IPS-20b (cell line): Measurements from ENCODE around the gene PTPN2.
"Not testable (repeated sequence)": the region's sequence is repeated elsewhere in the genome, so short reads cannot be mapped to it uniquely, and the experiment has no call there.

ENCODE experiments used
- H3K27ac ChIP-seq: one replicate; pipeline ENCODE4 v1.5.1; 2013; ENCODE audit warnings: low read length
- H3K27me3 ChIP-seq: 2 replicates; pipeline ENCODE4 v1.6.1; 2013; ENCODE audit warnings: mild to moderate bottlenecking, low read length, inconsistent platforms; ENCODE audit not compliant: insufficient read depth
- H3K36me3 ChIP-seq: 2 replicates; pipeline ENCODE4 v1.6.1; 2013; ENCODE audit warnings: low read depth, mild to moderate bottlenecking, inconsistent platforms, low read length, moderate library complexity; ENCODE audit not compliant: insufficient read depth
- H3K4me1 ChIP-seq: 2 replicates; pipeline ENCODE4 v1.6.1; 2013; ENCODE audit warnings: mild to moderate bottlenecking, control low read depth, inconsistent platforms, low read length, moderate library complexity; ENCODE audit not compliant: insufficient read depth
- H3K4me3 ChIP-seq: 2 replicates; pipeline ENCODE4 v1.5.1; 2013; ENCODE audit warnings: mild to moderate bottlenecking, low read length, inconsistent platforms
- H3K9ac ChIP-seq: 2 replicates; pipeline ENCODE4 v1.6.1; 2013; ENCODE audit warnings: low read depth, mild to moderate bottlenecking, inconsistent platforms, low read length, moderate library complexity
- H3K9me3 ChIP-seq: 2 replicates; pipeline ENCODE4 v1.6.1; 2013; ENCODE audit warnings: mild to moderate bottlenecking, low read depth, low read length, inconsistent platforms; ENCODE audit not compliant: insufficient read depth

The PTPN2 gene

GRCh38 chr18:12768625-12769024 lies 115.4 kb downstream of the PTPN2 start:
- no peaks in the 10 kb centered on the region for H3K9me3 ChIP-seq

DNA sequence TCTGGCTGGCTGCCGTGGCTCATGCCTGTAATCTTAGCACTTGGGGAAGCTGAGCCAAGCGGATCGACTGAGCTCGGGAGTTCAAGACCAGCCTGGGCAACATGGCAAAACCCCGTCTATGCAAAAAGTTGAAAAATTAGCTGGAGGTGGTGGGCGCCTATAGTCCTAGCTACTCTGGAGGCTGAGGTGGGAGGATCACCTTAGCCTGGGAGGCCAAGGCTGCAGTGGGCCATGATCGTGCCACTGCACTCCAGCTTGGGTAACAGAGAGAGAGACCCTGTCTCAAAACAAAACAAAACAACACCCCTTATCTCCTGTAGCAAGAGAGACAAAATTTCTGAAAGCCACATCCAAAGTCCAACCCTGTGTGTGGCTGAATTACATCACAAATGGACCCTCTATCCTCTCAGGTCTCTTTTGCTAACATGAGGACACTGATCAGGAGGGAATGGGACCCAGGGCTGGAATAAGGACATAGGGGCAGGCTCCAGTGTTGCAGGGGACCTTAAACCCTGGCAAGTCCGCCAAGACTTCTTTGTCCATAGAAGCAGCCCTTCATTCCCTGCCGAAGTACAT lies 116.4 kb downstream of the PTPN2 start:
- Histone ChIP-seq H3K36me3 (no peaks in the 10 kb centered on the region), H3K27me3 (no peaks in the 10 kb centered on the region), H3K9me3 (no peaks in the 10 kb centered on the region), H3K4me1 (peaks cover 4% of the 10 kb centered on the region; the same call in 1 of the 2 replicates), H3K27ac (no peak overlapping the region), H3K9ac (no peak overlapping the region), H3K4me3 (no peak overlapping the region)

More at GRCh38 chr18:12768625-12769024, 115.4 kb downstream of the PTPN2 start:
- peaks cover 4% of the 10 kb centered on the region; the same call in 1 of the 2 replicates for H3K4me1 ChIP-seq
- H3K27ac ChIP-seq = no peak overlapping the region
- no peak overlapping the region for H3K4me3 ChIP-seq
- no peaks in the 10 kb centered on the region for H3K36me3 ChIP-seq
- H3K9ac ChIP-seq = no peak overlapping the region
- H3K27me3 ChIP-seq = no peaks in the 10 kb centered on the region

DNA sequence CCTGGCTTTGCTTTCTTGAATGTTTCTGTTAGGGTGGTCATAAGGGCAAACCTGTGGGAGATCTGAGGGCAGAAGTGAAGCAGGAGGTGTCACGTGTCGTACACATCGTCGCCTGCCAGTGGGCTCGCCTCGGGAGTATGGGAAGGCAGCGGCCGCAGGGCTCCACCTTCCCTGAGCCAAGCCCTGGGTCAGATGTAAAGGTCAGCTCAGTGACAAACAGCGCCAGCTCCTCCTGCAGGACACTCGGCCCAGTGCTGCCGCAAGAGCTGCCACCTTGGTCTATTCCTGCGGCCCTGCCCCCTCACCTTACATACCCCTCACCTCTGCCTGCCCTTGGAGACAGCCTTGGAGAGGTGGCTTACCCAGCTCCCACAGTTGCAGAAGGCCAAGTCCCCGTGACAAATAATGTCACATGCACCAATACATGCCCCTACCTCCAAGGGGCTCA lies 117.0 kb downstream of the PTPN2 start:
- peaks cover 4% of the 10 kb centered on the region; the same call in 1 of the 2 replicates for H3K4me1 ChIP-seq
- no peak overlapping the region for H3K27ac ChIP-seq
- no peaks in the 10 kb centered on the region for H3K27me3 ChIP-seq
- H3K4me3 ChIP-seq = no peak overlapping the region
- no peak overlapping the region for H3K9ac ChIP-seq
- H3K36me3 ChIP-seq = no peaks in the 10 kb centered on the region
- no peaks in the 10 kb centered on the region for H3K9me3 ChIP-seq

DNA sequence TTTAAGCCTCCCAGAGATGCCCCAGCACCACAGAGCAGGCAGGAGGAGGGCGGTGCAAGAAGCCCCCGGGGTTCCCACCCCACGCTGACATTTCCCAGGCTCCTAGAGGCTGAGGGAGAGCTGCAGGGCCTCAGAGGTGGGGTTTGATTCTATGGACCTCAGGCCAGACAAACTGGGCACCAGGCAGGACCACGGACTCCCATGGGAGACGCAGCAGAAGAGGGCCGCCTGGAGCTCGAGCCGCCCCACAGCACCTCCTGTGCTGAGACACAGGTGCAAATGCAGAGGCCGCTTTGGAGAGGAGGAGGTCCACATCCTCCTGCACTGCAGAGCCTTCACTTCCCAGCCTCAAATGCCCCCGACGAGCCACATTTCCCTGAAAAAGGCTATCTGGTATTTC lies 118.5 kb downstream of the PTPN2 start:
- H3K36me3 ChIP-seq = no peaks in the 10 kb centered on the region
- H3K27ac ChIP-seq = no peak overlapping the region
- peaks cover 4% of the 10 kb centered on the region; the same call in 1 of the 2 replicates for H3K4me1 ChIP-seq
- no peaks in the 10 kb centered on the region for H3K27me3 ChIP-seq
- no peaks in the 10 kb centered on the region for H3K9me3 ChIP-seq
- H3K9ac ChIP-seq = no peak overlapping the region
- H3K4me3 ChIP-seq = no peak overlapping the region

- H3K36me3 ChIP-seq = no peaks in the 10 kb centered on the region
- H3K4me1 ChIP-seq = peaks cover 4% of the 10 kb centered on the region; the same call in 1 of the 2 replicates
- H3K27ac ChIP-seq = no peak overlapping the region
- no peaks in the 10 kb centered on the region for H3K27me3 ChIP-seq
- H3K9me3 ChIP-seq = no peaks in the 10 kb centered on the region
- no peak overlapping the region for H3K4me3 ChIP-seq
- no peak overlapping the region for H3K9ac ChIP-seq
These were observed 118.9 kb downstream of the PTPN2 start for GRCh38 chr18:12765126-12765525.

DNA sequence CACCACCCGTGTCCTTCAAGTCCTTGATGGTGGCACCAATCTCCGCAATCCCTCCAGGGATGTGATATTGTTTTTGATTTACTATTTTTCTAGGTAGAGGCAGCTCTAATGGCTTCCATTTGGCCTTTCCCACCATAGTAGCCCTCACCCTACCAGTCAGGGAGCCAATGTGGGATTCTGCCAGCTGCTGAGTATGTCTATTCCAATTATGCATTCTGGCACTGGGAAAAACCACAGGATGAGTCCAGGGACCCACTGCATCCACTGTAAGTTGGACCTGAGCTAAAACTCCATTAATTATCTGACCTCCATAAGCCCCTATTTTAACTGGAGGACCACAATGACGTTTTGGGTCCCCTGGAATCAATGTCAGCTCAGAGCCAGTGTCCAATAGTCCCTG lies 125.5 kb downstream of the PTPN2 start:
- H3K27me3 ChIP-seq, H3K4me3 ChIP-seq, H3K36me3 ChIP-seq, H3K27ac ChIP-seq, H3K9ac ChIP-seq, H3K9me3 ChIP-seq, H3K4me1 ChIP-seq: not testable (repeated sequence)

GRCh38 chr18:12756619-12757239 lies 127.3 kb downstream of the PTPN2 start:
- not testable (repeated sequence) for H3K4me1 ChIP-seq, H3K27ac ChIP-seq, H3K9ac ChIP-seq, H3K9me3 ChIP-seq, H3K36me3 ChIP-seq, H3K27me3 ChIP-seq, H3K4me3 ChIP-seq

GRCh38 chr18:12755606-12756005 lies 128.4 kb downstream of the PTPN2 start:
- not testable (repeated sequence) for H3K36me3 ChIP-seq, H3K27ac ChIP-seq, H3K4me3 ChIP-seq, H3K9me3 ChIP-seq, H3K27me3 ChIP-seq, H3K9ac ChIP-seq, H3K4me1 ChIP-seq

DNA sequence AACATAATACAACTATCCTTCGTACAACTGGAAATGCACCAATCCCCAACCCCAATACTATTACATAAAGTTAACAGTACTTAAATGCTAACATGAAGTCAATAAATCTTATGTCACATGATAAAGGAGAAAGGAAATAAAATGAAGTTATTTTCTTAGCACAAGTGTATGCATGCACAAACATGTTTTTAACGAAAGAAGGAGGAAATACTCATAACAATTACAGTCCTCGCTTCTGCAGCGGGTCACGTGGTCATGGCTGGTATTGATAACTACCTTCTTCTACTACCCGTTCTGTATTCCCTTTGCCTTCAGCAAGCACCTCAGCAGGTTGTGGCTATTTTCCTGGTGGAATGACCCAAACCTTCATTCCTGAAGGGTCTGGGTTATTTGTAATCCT lies 129.5 kb downstream of the PTPN2 start:
- H3K4me1 ChIP-seq = no peaks in the 10 kb centered on the region
- H3K27me3 ChIP-seq = no peaks in the 10 kb centered on the region
- no peaks in the 10 kb centered on the region for H3K36me3 ChIP-seq
- no peaks in the 10 kb centered on the region for H3K9me3 ChIP-seq
- H3K27ac ChIP-seq = no peak overlapping the region
- no peak overlapping the region for H3K4me3 ChIP-seq
- H3K9ac ChIP-seq = no peak overlapping the region

DNA sequence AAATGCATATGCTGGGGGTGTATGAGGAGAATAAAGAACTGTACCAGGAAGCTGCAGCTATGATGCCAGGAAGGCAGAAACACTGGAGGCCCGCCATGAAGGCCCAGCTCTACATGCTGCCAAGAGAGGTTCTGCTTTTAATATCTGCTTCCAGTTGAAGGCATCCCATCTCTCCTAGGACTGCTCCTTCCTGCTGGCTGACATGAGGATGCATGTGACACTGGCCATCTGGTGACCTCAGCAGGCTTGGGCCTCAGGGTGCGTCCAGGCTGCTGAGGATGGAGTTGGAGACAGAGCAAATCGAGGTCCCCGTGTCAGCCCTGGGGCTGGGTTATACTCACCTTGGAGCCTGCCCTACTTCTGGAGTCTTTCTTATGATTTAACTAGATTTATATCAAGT lies 132.1 kb downstream of the PTPN2 start:
- Histone ChIP-seq H3K27ac (no peak overlapping the region), H3K4me1 (no peaks in the 10 kb centered on the region), H3K36me3 (no peaks in the 10 kb centered on the region), H3K4me3 (no peak overlapping the region), H3K9ac (no peak overlapping the region), H3K27me3 (no peaks in the 10 kb centered on the region), H3K9me3 (no peaks in the 10 kb centered on the region)

DNA sequence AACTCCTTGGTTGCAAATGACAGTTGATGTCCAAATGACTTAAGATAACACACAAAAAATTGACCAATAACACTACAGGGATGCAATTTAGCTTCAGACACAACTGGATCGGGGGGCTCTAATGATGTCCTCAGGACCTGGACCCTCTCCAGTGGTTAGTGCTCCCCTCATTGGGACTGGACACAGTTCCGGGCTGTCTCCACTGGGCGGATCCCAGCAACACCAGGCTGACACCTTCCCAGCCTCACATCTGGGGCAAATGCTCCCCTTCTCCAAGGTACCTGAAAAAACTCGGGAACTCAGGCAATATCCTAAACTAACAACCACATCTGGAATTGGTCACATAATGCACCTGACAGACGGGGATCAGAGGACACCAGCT lies 132.5 kb downstream of the PTPN2 start:
- no peaks in the 10 kb centered on the region for H3K36me3 ChIP-seq
- no peak overlapping the region for H3K27ac ChIP-seq
- H3K9me3 ChIP-seq = no peaks in the 10 kb centered on the region
- no peak overlapping the region for H3K9ac ChIP-seq
- H3K4me1 ChIP-seq = no peaks in the 10 kb centered on the region
- H3K4me3 ChIP-seq = no peak overlapping the region
- no peaks in the 10 kb centered on the region for H3K27me3 ChIP-seq

GRCh38 chr18:12750715-12751502 lies 133.1 kb downstream of the PTPN2 start:
- no peaks in the 10 kb centered on the region for H3K9me3 ChIP-seq
- no peaks in the 10 kb centered on the region for H3K27me3 ChIP-seq
- H3K4me3 ChIP-seq = no peak overlapping the region
- H3K4me1 ChIP-seq = no peaks in the 10 kb centered on the region
- no peaks in the 10 kb centered on the region for H3K36me3 ChIP-seq
- H3K27ac ChIP-seq = no peak overlapping the region
- H3K9ac ChIP-seq = no peak overlapping the region
